ENCODE measurements around the gene GOLGA3. TPM values are rescaled to one million over a fixed set of nuclear protein-coding genes. Genes with fewer than 3 reads are reported as not detected.

Gene GOLGA3
- total and polyA plus RNA-seq, 9 of the 15 experiments (the other 6 are each of a cell fraction or from before 2014, with no cell fraction given): 1.9 to 48.1 (median 18.4) TPM

GRCh38 chr12:132835076-132836025, 6.7 kb upstream of the GOLGA3 start:
- H3K79me2 ChIP-seq (ENCODE audit: control insufficient read depth, insufficient read depth, low read length): no peaks in the 10 kb centered on the region
- no peak overlapping the region for H3K27ac ChIP-seq (ENCODE audit: extremely low read depth, low read depth, low read length)
- no TSS peak for BruUV-seq (replicated peaks)
- POLR2A ChIA-PET: no interaction called here
- intact Hi-C loops (cut with micrococcal nuclease): no loop called here
- no peak overlapping the region for H3K4me2 ChIP-seq (ENCODE audit: insufficient read depth, low read length)
- no peak overlapping the region for H3K4me3 ChIP-seq
- H3K36me3 ChIP-seq (ENCODE audit: control insufficient read depth, insufficient read depth, low read length): no peaks in the 10 kb centered on the region; the same call in 2 of the 3 replicates
- peaks cover 0 to 29% of the 10 kb centered on the region in 2 experiments; a peak in 3 of 5 replicates for H3K4me1 ChIP-seq (replicated peaks in 1 of 2; ENCODE audit: control insufficient read depth in 2 of 2, insufficient read depth in 2 of 2, low read length in 2 of 2)
- H3K9ac ChIP-seq (ENCODE audit: insufficient read depth in 1 of 2, low read depth in 2 of 2, low read length in 2 of 2): no peak overlapping the region
- peak overlapping the region; percentile 0; the same call in 1 of the 2 replicates for H2AFZ ChIP-seq (ENCODE audit: low read depth, low read length)
- no peaks in the 10 kb centered on the region for H3K27me3 ChIP-seq (ENCODE audit: control insufficient read depth in 2 of 2, insufficient read depth in 2 of 2, low read length in 2 of 2)
- H4K20me1 ChIP-seq (replicated peaks; ENCODE audit: control insufficient read depth, insufficient read depth, low read length): no peaks in the 10 kb centered on the region
- H3K9me3 ChIP-seq (replicated peaks; ENCODE audit: control insufficient read depth, insufficient read depth, low read depth, low read length): no peaks in the 10 kb centered on the region
- in situ Hi-C loops (cut with MboI): no loop called here
- CTCF ChIA-PET (ENCODE audit: low intra/inter-chr PET ratio): no interaction called here
- FAIRE-seq (peak; percentile 35), DNase-seq (ENCODE audit: extremely low read depth in 1 of 4, low spot score in 3 of 4) (peak in 1 of 4 experiments; percentile 36), ATAC-seq (no peak; the same call in 1 of the 3 replicates)
- no peaks in the 10 kb centered on the region for H3K9me1 ChIP-seq (ENCODE audit: control insufficient read depth, insufficient read depth, low read length)
- WGBS (ENCODE audit: insufficient coverage, low coverage, missing lambda C conversion rate): 60% methylated on average over 27 of the region's 42 CpGs
- TF ChIP-seq ARID2 (IDR thresholded peaks at IDR 0.05) (no peak), TAL1 (IDR thresholded peaks at IDR 0.05) (peak; percentile 32; the same call in 1 of the 2 replicates), CREM (IDR thresholded peaks at IDR 0.05; ENCODE audit: low read depth) (peak; percentile 59), NFIC (IDR thresholded peaks at IDR 0.05) (peak; percentile 28; the same call in 1 of the 2 replicates), ZC3H11A (IDR thresholded peaks at IDR 0.05; ENCODE audit: low read depth, low read length) (no peak), ZNF717 (CRISPR knock-in tag; IDR thresholded peaks at IDR 0.05) (no peak), USF1 (CRISPR knock-in tag; IDR thresholded peaks at IDR 0.05) (peak; percentile 67), CBFA2T2 (conservative IDR thresholded peaks at IDR 0.05) (peak; percentile 52), MCM3 (IDR thresholded peaks at IDR 0.05) (no peak), ARID1B (IDR thresholded peaks at IDR 0.05) (peak; percentile 31; the same call in 1 of the 2 replicates), TEAD4 (IDR thresholded peaks at IDR 0.05; ENCODE audit: low read length) (peak; percentile 25; the same call in 1 of the 2 replicates), TEAD4 (CRISPR knock-in tag; IDR thresholded peaks at IDR 0.05; ENCODE audit: borderline replicate concordance) (no peak), CBFA2T3 (IDR thresholded peaks at IDR 0.05) (peak; percentile 75), TRIM28 (IDR thresholded peaks at IDR 0.05) (no peak), ELF4 (CRISPR knock-in tag; IDR thresholded peaks at IDR 0.05) (no peak), BHLHE40 (IDR thresholded peaks at IDR 0.05; ENCODE audit: low read length) (peak; percentile 84), KDM1A (IDR thresholded peaks at IDR 0.05) (no peak)
- TF ChIP-seq, protein P1, sequence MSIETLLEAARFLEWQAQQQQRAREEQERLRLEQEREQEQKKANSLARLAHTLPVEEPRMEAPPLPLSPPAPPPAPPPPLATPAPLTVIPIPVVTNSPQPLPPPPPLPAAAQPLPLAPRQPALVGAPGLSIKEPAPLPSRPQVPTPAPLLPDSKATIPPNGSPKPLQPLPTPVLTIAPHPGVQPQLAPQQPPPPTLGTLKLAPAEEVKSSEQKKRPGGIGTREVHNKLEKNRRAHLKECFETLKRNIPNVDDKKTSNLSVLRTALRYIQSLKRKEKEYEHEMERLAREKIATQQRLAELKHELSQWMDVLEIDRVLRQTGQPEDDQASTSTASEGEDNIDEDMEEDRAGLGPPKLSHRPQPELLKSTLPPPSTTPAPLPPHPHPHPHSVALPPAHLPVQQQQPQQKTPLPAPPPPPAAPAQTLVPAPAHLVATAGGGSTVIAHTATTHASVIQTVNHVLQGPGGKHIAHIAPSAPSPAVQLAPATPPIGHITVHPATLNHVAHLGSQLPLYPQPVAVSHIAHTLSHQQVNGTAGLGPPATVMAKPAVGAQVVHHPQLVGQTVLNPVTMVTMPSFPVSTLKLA (conservative IDR thresholded peaks at IDR 0.05): peak in 1 of 2 experiments; percentile 42; a peak in 1 of 4 replicates
- TF ChIP-seq, protein P2, sequence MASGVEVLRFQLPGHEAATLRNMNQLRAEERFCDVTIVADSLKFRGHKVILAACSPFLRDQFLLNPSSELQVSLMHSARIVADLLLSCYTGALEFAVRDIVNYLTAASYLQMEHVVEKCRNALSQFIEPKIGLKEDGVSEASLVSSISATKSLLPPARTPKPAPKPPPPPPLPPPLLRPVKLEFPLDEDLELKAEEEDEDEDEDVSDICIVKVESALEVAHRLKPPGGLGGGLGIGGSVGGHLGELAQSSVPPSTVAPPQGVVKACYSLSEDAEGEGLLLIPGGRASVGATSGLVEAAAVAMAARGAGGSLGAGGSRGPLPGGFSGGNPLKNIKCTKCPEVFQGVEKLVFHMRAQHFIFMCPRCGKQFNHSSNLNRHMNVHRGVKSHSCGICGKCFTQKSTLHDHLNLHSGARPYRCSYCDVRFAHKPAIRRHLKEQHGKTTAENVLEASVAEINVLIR (CRISPR knock-in tag; IDR thresholded peaks at IDR 0.05): 0 out of 2 replicates have a peak, but pooled peaks have one; percentile 14
